ENCODE data around the gene OR5M11. TPM values are rescaled to one million over a fixed set of nuclear protein-coding genes. Genes with fewer than 3 reads are reported as not detected.

Gene OR5M11
- polyA plus RNA-seq, 1 donor from 2014 or later: not detected

- no peaks in the 10 kb centered on the region for H3F3A ChIP-seq (ENCODE audit: insufficient read depth, low read length, poor library complexity, severe bottlenecking)
- H3K9me2 ChIP-seq (ENCODE audit: insufficient read depth, low read length): no peaks in the 10 kb centered on the region
- no peak overlapping the region for H3K9ac ChIP-seq (ENCODE audit: low read length)
- no peaks in the 10 kb centered on the region for H3K9me3 ChIP-seq (ENCODE audit: low read length)
- H3K27ac ChIP-seq (ENCODE audit: low read length): no peak overlapping the region
- no peak overlapping the region for H2AFZ ChIP-seq (ENCODE audit: low read depth, low read length)
- no peaks in the 10 kb centered on the region for H3K79me2 ChIP-seq (replicated peaks; ENCODE audit: insufficient read depth, low read length)
- TF ChIP-seq EZH2 (IDR thresholded peaks at IDR 0.05; ENCODE audit: borderline replicate concordance, insufficient read depth, low read length, poor library complexity, severe bottlenecking) (no peak), REST (IDR thresholded peaks at IDR 0.05; ENCODE audit: borderline replicate concordance) (no peak), CTCF (IDR thresholded peaks at IDR 0.05; ENCODE audit: poor library complexity, severe bottlenecking) (no peak), SMC3 (conservative IDR thresholded peaks at IDR 0.05; ENCODE audit: poor library complexity) (no peak), EP300 (conservative IDR thresholded peaks at IDR 0.05; ENCODE audit: poor library complexity, severe bottlenecking) (no peak), POLR2AphosphoS5 (IDR thresholded peaks at IDR 0.05) (no peak), RAD21 (conservative IDR thresholded peaks at IDR 0.05) (no peak)
- no peaks in the 10 kb centered on the region for H3K36me3 ChIP-seq (ENCODE audit: insufficient read depth, low read length)
- H3K4me2 ChIP-seq (ENCODE audit: low read length): no peak overlapping the region
- H3K27me3 ChIP-seq (ENCODE audit: insufficient read depth, low read depth, low read length): no peaks in the 10 kb centered on the region
- H4K20me1 ChIP-seq (ENCODE audit: insufficient read depth): no peaks in the 10 kb centered on the region
- no peak overlapping the region for H3K4me3 ChIP-seq (ENCODE audit: low read length)
Measured at GRCh38 chr11:56509439-56509838, 33.6 kb downstream of the OR5M11 start.

- Histone ChIP-seq H3K36me3 (ENCODE audit: insufficient read depth, low read length) (no peaks in the 10 kb centered on the region), H3F3A (ENCODE audit: insufficient read depth, low read length, poor library complexity, severe bottlenecking) (no peaks in the 10 kb centered on the region), H3K9ac (ENCODE audit: low read length) (no peak overlapping the region), H2AFZ (ENCODE audit: low read depth, low read length) (no peak overlapping the region), H3K4me3 (ENCODE audit: low read length) (no peak overlapping the region), H4K20me1 (ENCODE audit: insufficient read depth) (no peaks in the 10 kb centered on the region), H3K27ac (ENCODE audit: low read length) (no peak overlapping the region), H3K9me3 (ENCODE audit: low read length) (no peaks in the 10 kb centered on the region), H3K4me2 (ENCODE audit: low read length) (no peak overlapping the region), H3K9me2 (ENCODE audit: insufficient read depth, low read length) (no peaks in the 10 kb centered on the region), H3K79me2 (replicated peaks; ENCODE audit: insufficient read depth, low read length) (no peaks in the 10 kb centered on the region), H3K27me3 (ENCODE audit: insufficient read depth, low read depth, low read length) (no peaks in the 10 kb centered on the region)
- no peak for TF ChIP-seq POLR2AphosphoS5 (IDR thresholded peaks at IDR 0.05)
- no peak for TF ChIP-seq CTCF (IDR thresholded peaks at IDR 0.05; ENCODE audit: poor library complexity, severe bottlenecking)
- TF ChIP-seq RAD21 (conservative IDR thresholded peaks at IDR 0.05): no peak
- no peak for TF ChIP-seq EZH2 (IDR thresholded peaks at IDR 0.05; ENCODE audit: borderline replicate concordance, insufficient read depth, low read length, poor library complexity, severe bottlenecking)
- TF ChIP-seq REST (IDR thresholded peaks at IDR 0.05; ENCODE audit: borderline replicate concordance): no peak
- TF ChIP-seq MXI1 (conservative IDR thresholded peaks at IDR 0.05; ENCODE audit: poor library complexity, severe bottlenecking): no peak
Measured at GRCh38 chr11:56497010-56497409, 46.0 kb downstream of the OR5M11 start.
